Memory B cell (primary cell): Measurements from ENCODE around the gene SOSTDC1.

Source experiments
- ATAC-seq: fragments of 150-1000 bp; cut with Tn5 transposase; 2 replicates; pipeline ENCODE4 v1.10.0; 2021; ENCODE audit warnings: low read depth, mild to moderate bottlenecking, moderate library complexity
- DNase-seq, 2 donors: peaks; one replicate each; pipeline ENCODE4 v3.0.0; 2022; ENCODE audit warnings: low spot score in 2 of 2
- H3K27ac Mint-ChIP-seq: one replicate; pipeline ENCODE4 v1.8.0; 2022; ENCODE audit warnings: mild to moderate bottlenecking, moderate library complexity, mixed read lengths
- H3K27me3 Mint-ChIP-seq: one replicate; pipeline ENCODE4 v1.8.0; 2022; ENCODE audit warnings: mixed read lengths
- H3K36me3 Mint-ChIP-seq: one replicate; pipeline ENCODE4 v1.8.0; 2022; ENCODE audit warnings: mild to moderate bottlenecking, mixed read lengths
- H3K4me1 Mint-ChIP-seq: one replicate; pipeline ENCODE4 v1.8.0; 2022; ENCODE audit warnings: mixed read lengths
- H3K4me3 Mint-ChIP-seq: one replicate; pipeline ENCODE4 v1.8.0; 2022; ENCODE audit warnings: mild to moderate bottlenecking, moderate library complexity, mixed read lengths
- H3K9me3 Mint-ChIP-seq: one replicate; pipeline ENCODE4 v1.8.0; 2022; ENCODE audit warnings: mixed read lengths

The SOSTDC1 gene

GRCh38 chr7:16420329-16420648, 45.2 kb downstream of the SOSTDC1 start:
- Mint-ChIP-seq H3K9me3 (no peaks in the 10 kb centered on the region), H3K27me3 (no peaks in the 10 kb centered on the region), H3K4me3 (peak overlapping the region; percentile 90), H3K27ac (peak overlapping the region; percentile 88), H3K36me3 (no peaks in the 10 kb centered on the region), H3K4me1 (peaks cover 8% of the 10 kb centered on the region)
- ATAC-seq (no peak), DNase-seq (no peak)

- Mint-ChIP-seq H3K4me3 (no peak overlapping the region), H3K9me3 (no peaks in the 10 kb centered on the region), H3K27me3 (no peaks in the 10 kb centered on the region), H3K27ac (peak overlapping the region; percentile 88), H3K4me1 (peaks cover 8% of the 10 kb centered on the region), H3K36me3 (no peaks in the 10 kb centered on the region)
- ATAC-seq = no peak
- DNase-seq = no peak
These were observed 45.7 kb downstream of the SOSTDC1 start for GRCh38 chr7:16419859-16420258.

GRCh38 chr7:16419126-16419525, 46.4 kb downstream of the SOSTDC1 start:
- Mint-ChIP-seq H3K36me3 (no peaks in the 10 kb centered on the region), H3K27me3 (no peaks in the 10 kb centered on the region), H3K27ac (no peak overlapping the region), H3K4me3 (no peak overlapping the region), H3K4me1 (peaks cover 8% of the 10 kb centered on the region), H3K9me3 (no peaks in the 10 kb centered on the region)
- DNase-seq = no peak
- ATAC-seq = no peak

- Mint-ChIP-seq H3K9me3 (no peaks in the 10 kb centered on the region), H3K36me3 (no peaks in the 10 kb centered on the region), H3K27ac (no peak overlapping the region), H3K27me3 (no peaks in the 10 kb centered on the region), H3K4me3 (no peak overlapping the region), H3K4me1 (peaks cover 8% of the 10 kb centered on the region)
- ATAC-seq = no peak
- no peak for DNase-seq
These were observed 47.6 kb downstream of the SOSTDC1 start for GRCh38 chr7:16417906-16418305.

- Mint-ChIP-seq H3K9me3 (no peaks in the 10 kb centered on the region), H3K4me1 (peaks cover 8% of the 10 kb centered on the region), H3K4me3 (no peak overlapping the region), H3K27ac (no peak overlapping the region), H3K27me3 (no peaks in the 10 kb centered on the region), H3K36me3 (no peaks in the 10 kb centered on the region)
- no peak for DNase-seq
- no peak for ATAC-seq
These were observed 49.0 kb downstream of the SOSTDC1 start for GRCh38 chr7:16416289-16417282.

- no peak for DNase-seq
- Mint-ChIP-seq H3K27ac (no peak overlapping the region), H3K9me3 (no peaks in the 10 kb centered on the region), H3K27me3 (no peaks in the 10 kb centered on the region), H3K4me1 (peaks cover 4% of the 10 kb centered on the region), H3K4me3 (no peak overlapping the region), H3K36me3 (no peaks in the 10 kb centered on the region)
- ATAC-seq = no peak
These were observed 53.0 kb downstream of the SOSTDC1 start for GRCh38 chr7:16412274-16413254.
